ENCODE measurements around the gene STAB1. TPM values are rescaled to one million over a fixed set of nuclear protein-coding genes. Genes with fewer than 3 reads are reported as not detected.

Gene STAB1
- total RNA-seq, 1 donor from 2014 or later = 67.3 TPM

DNA sequence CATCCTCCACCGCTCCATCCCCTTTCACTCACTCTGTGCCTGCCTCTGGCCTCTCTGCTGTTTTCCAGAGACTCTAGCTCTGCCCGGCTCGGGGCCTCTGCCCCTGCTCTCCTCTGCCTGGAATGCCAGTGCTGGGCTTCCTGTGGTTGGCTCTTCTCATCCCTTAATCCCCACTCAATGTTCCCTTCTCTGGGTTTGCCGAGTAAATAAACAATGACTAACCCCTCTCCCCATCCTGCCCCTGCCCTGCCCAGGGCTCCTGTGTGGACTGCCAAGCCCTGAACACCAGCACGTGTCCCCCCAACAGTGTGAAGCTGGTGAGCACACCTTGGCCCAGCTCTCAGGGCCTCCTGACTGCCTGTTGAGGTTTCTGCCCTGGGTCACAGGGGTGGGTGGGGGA, 12.2 kb downstream of the STAB1 start:
- no peak overlapping the region for H3K4me3 ChIP-seq (ENCODE audit: low read length in 3 of 3)
- H3K27ac ChIP-seq (ENCODE audit: low read depth, low read length) = no peak overlapping the region
- no peaks in the 10 kb centered on the region for H3K9me3 ChIP-seq (ENCODE audit: control insufficient read depth in 3 of 3, low read length in 3 of 3)
- no peak overlapping the region for H3K9ac ChIP-seq (ENCODE audit: low read depth in 1 of 3, low read length in 3 of 3)
- no peaks in the 10 kb centered on the region for H3K4me1 ChIP-seq (ENCODE audit: control insufficient read depth in 3 of 3, insufficient read depth in 3 of 3, low read length in 3 of 3)
- H3K36me3 ChIP-seq (ENCODE audit: control insufficient read depth in 3 of 3, insufficient read depth in 3 of 3, low read length in 3 of 3) = peaks cover 0 to 6% (median 0%) of the 10 kb centered on the region in 3 donors
- no peaks in the 10 kb centered on the region for H3K27me3 ChIP-seq (ENCODE audit: control insufficient read depth in 3 of 3, insufficient read depth in 3 of 3, low read length in 3 of 3)

DNA sequence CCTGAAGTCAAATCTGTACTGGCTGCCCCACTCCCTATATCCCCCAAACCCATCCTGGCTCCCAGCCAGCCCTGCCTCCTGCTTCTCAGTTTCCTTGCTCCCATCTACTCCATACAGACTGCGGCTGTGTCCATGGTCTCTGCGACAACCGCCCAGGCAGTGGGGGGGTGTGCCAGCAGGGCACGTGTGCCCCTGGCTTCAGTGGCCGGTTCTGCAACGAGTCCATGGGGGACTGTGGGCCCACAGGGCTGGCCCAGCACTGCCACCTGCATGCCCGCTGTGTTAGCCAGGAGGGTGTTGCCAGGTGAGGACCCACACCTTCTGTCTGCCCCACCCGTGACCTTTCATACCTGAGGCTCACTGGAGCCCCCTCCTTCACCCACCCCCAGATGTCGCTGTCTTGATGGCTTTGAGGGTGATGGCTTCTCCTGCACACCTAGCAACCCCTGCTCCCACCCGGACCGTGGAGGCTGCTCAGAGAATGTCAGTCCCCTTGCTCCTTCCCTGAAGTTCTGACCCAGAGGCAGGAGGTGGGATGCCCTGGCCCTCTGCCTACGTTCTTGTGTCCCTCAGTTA, 14.7 kb downstream of the STAB1 start:
- H3K27me3 ChIP-seq (ENCODE audit: control insufficient read depth in 3 of 3, insufficient read depth in 3 of 3, low read length in 3 of 3) = no peaks in the 10 kb centered on the region
- no peaks in the 10 kb centered on the region for H3K4me1 ChIP-seq (ENCODE audit: control insufficient read depth in 3 of 3, insufficient read depth in 3 of 3, low read length in 3 of 3)
- no peak overlapping the region for H3K9ac ChIP-seq (ENCODE audit: low read depth in 1 of 3, low read length in 3 of 3)
- H3K27ac ChIP-seq (ENCODE audit: low read depth, low read length) = no peak overlapping the region
- H3K36me3 ChIP-seq (ENCODE audit: control insufficient read depth in 3 of 3, insufficient read depth in 3 of 3, low read length in 3 of 3) = peaks cover 0 to 6% (median 0%) of the 10 kb centered on the region in 3 donors
- no peaks in the 10 kb centered on the region for H3K9me3 ChIP-seq (ENCODE audit: control insufficient read depth in 3 of 3, low read length in 3 of 3)
- H3K4me3 ChIP-seq (ENCODE audit: low read length in 3 of 3) = no peak overlapping the region

DNA sequence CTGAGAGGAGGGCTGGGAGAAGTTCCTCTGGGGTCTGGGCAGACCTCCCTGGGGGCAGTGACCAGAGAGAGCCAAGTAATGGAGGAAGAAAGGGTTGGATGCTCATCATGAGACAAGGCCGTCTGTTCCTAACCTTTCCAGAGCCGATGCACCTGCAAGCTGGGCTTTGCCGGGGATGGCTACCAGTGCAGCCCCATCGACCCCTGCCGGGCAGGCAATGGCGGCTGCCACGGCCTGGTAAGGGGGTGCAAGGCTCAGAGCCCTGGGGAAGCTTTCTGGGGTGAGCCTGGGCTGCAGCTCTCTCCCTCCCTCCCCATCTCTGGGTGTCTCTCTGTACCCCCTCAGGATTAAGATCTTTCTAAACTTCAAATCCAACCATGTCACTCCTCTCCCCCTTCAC, 16.4 kb downstream of the STAB1 start:
- no peaks in the 10 kb centered on the region for H3K9me3 ChIP-seq (ENCODE audit: control insufficient read depth in 3 of 3, low read length in 3 of 3)
- H3K27ac ChIP-seq (ENCODE audit: low read depth, low read length) = no peak overlapping the region
- no peak overlapping the region for H3K9ac ChIP-seq (ENCODE audit: low read depth in 1 of 3, low read length in 3 of 3)
- peaks cover 0 to 2% (median 0%) of the 10 kb centered on the region in 3 donors for H3K4me1 ChIP-seq (ENCODE audit: control insufficient read depth in 3 of 3, insufficient read depth in 3 of 3, low read length in 3 of 3)
- H3K27me3 ChIP-seq (ENCODE audit: control insufficient read depth in 3 of 3, insufficient read depth in 3 of 3, low read length in 3 of 3) = no peaks in the 10 kb centered on the region
- H3K4me3 ChIP-seq (ENCODE audit: low read length in 3 of 3) = no peak overlapping the region
- peaks cover 0 to 6% (median 0%) of the 10 kb centered on the region in 3 donors for H3K36me3 ChIP-seq (ENCODE audit: control insufficient read depth in 3 of 3, insufficient read depth in 3 of 3, low read length in 3 of 3)

DNA sequence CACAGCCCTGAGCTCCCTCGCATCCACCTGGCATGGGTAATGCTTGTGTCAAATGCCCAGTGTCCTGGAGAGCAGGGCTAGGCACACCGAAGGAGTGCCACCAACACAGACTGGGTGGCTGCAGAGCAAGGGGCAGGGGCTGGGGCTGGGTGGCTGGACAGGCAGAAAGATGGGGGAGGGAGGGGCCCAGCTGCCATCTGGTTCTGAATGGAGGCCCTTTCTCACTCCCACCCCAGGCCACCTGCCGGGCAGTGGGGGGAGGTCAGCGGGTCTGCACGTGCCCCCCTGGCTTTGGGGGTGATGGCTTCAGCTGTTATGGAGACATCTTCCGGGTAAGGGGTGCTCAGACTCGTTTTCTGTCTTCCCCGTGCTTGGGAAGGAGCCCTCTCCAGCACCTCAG, 17.0 kb downstream of the STAB1 start:
- Histone ChIP-seq H3K9ac (ENCODE audit: low read depth in 1 of 3, low read length in 3 of 3) (no peak overlapping the region), H3K4me1 (ENCODE audit: control insufficient read depth in 3 of 3, insufficient read depth in 3 of 3, low read length in 3 of 3) (peaks cover 0 to 2% (median 0%) of the 10 kb centered on the region in 3 donors), H3K27me3 (ENCODE audit: control insufficient read depth in 3 of 3, insufficient read depth in 3 of 3, low read length in 3 of 3) (no peaks in the 10 kb centered on the region), H3K27ac (ENCODE audit: low read depth, low read length) (no peak overlapping the region), H3K36me3 (ENCODE audit: control insufficient read depth in 3 of 3, insufficient read depth in 3 of 3, low read length in 3 of 3) (peaks cover 0 to 6% (median 0%) of the 10 kb centered on the region in 3 donors), H3K9me3 (ENCODE audit: control insufficient read depth in 3 of 3, low read length in 3 of 3) (no peaks in the 10 kb centered on the region), H3K4me3 (ENCODE audit: low read length in 3 of 3) (no peak overlapping the region)

DNA sequence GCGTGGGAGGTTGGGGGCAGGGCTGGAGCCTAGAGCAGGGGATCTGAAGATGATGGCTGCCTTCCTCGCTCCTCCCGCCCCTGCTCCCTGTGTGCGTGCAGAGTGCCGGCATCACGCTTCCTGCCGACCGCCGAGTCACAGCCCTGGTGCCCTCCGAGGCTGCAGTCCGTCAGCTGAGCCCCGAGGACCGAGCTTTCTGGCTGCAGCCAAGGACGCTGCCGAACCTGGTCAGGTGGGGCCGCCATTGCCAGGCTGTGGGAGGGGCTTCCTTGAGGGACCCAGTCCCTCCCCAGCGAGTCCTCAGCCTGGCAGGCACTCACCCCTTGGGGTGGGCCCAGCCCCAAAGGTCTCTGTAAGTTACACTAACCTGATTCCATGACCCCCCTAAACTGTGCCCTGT, 17.6 kb downstream of the STAB1 start:
- H3K36me3 ChIP-seq (ENCODE audit: control insufficient read depth in 3 of 3, insufficient read depth in 3 of 3, low read length in 3 of 3) = peaks cover 0 to 6% (median 0%) of the 10 kb centered on the region in 3 donors
- H3K27me3 ChIP-seq (ENCODE audit: control insufficient read depth in 3 of 3, insufficient read depth in 3 of 3, low read length in 3 of 3) = no peaks in the 10 kb centered on the region
- H3K27ac ChIP-seq (ENCODE audit: low read depth, low read length) = no peak overlapping the region
- H3K4me3 ChIP-seq (ENCODE audit: low read length in 3 of 3) = no peak overlapping the region
- no peaks in the 10 kb centered on the region for H3K9me3 ChIP-seq (ENCODE audit: control insufficient read depth in 3 of 3, low read length in 3 of 3)
- H3K9ac ChIP-seq (ENCODE audit: low read depth in 1 of 3, low read length in 3 of 3) = no peak overlapping the region
- H3K4me1 ChIP-seq (ENCODE audit: control insufficient read depth in 3 of 3, insufficient read depth in 3 of 3, low read length in 3 of 3) = peaks cover 0 to 2% (median 0%) of the 10 kb centered on the region in 3 donors

GRCh38 chr3:52513281-52513680, 18.1 kb downstream of the STAB1 start:
- no peaks in the 10 kb centered on the region for H3K9me3 ChIP-seq (ENCODE audit: control insufficient read depth in 3 of 3, low read length in 3 of 3)
- H3K27me3 ChIP-seq (ENCODE audit: control insufficient read depth in 3 of 3, insufficient read depth in 3 of 3, low read length in 3 of 3) = no peaks in the 10 kb centered on the region
- peaks cover 0 to 2% (median 0%) of the 10 kb centered on the region in 3 donors for H3K4me1 ChIP-seq (ENCODE audit: control insufficient read depth in 3 of 3, insufficient read depth in 3 of 3, low read length in 3 of 3)
- H3K27ac ChIP-seq (ENCODE audit: low read depth, low read length) = no peak overlapping the region
- no peak overlapping the region for H3K9ac ChIP-seq (ENCODE audit: low read depth in 1 of 3, low read length in 3 of 3)
- H3K4me3 ChIP-seq (ENCODE audit: low read length in 3 of 3) = no peak overlapping the region
- peaks cover 0 to 2% (median 0%) of the 10 kb centered on the region in 3 donors for H3K36me3 ChIP-seq (ENCODE audit: control insufficient read depth in 3 of 3, insufficient read depth in 3 of 3, low read length in 3 of 3)

- Histone ChIP-seq H3K9me3 (ENCODE audit: control insufficient read depth in 3 of 3, low read length in 3 of 3) (no peaks in the 10 kb centered on the region), H3K4me1 (ENCODE audit: control insufficient read depth in 3 of 3, insufficient read depth in 3 of 3, low read length in 3 of 3) (peaks cover 0 to 4% (median 0%) of the 10 kb centered on the region in 3 donors), H3K4me3 (ENCODE audit: low read length in 3 of 3) (no peak overlapping the region), H3K27me3 (ENCODE audit: control insufficient read depth in 3 of 3, insufficient read depth in 3 of 3, low read length in 3 of 3) (no peaks in the 10 kb centered on the region), H3K27ac (ENCODE audit: low read depth, low read length) (no peak overlapping the region), H3K9ac (ENCODE audit: low read depth in 1 of 3, low read length in 3 of 3) (no peak overlapping the region), H3K36me3 (ENCODE audit: control insufficient read depth in 3 of 3, insufficient read depth in 3 of 3, low read length in 3 of 3) (peaks cover 0 to 2% (median 0%) of the 10 kb centered on the region in 3 donors)
Observed at GRCh38 chr3:52514576-52514975, 19.4 kb downstream of the STAB1 start.

DNA sequence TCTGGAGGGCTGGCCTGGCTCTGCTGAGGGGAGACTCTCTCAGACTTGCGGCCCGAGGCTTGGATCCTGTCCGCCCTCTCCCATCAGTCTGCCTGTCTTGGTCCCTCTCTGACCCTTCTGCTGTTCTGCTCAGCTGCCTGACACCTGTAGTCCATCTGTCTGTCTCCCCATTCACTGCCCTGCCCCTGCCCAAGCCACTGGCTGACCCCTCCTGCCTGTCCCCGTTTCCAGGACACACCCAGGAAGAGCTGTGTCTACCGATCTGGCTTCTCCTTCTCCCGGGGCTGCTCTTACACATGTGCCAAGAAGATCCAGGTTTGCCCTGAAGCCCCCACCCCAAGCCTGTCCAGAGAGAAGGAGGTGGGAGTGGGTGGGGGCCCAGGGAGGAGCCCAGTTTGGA, 20.1 kb downstream of the STAB1 start:
- Histone ChIP-seq H3K27me3 (ENCODE audit: control insufficient read depth in 3 of 3, insufficient read depth in 3 of 3, low read length in 3 of 3) (no peaks in the 10 kb centered on the region), H3K27ac (ENCODE audit: low read depth, low read length) (no peak overlapping the region), H3K4me3 (ENCODE audit: low read length in 3 of 3) (no peak overlapping the region), H3K4me1 (ENCODE audit: control insufficient read depth in 3 of 3, insufficient read depth in 3 of 3, low read length in 3 of 3) (peaks cover 0 to 4% (median 0%) of the 10 kb centered on the region in 3 donors), H3K9me3 (ENCODE audit: control insufficient read depth in 3 of 3, low read length in 3 of 3) (no peaks in the 10 kb centered on the region), H3K36me3 (ENCODE audit: control insufficient read depth in 3 of 3, insufficient read depth in 3 of 3, low read length in 3 of 3) (peaks cover 0 to 2% (median 0%) of the 10 kb centered on the region in 3 donors), H3K9ac (ENCODE audit: low read depth in 1 of 3, low read length in 3 of 3) (no peak overlapping the region)

- H3K9me3 ChIP-seq (ENCODE audit: control insufficient read depth in 3 of 3, low read length in 3 of 3) = no peaks in the 10 kb centered on the region
- no peak overlapping the region for H3K27ac ChIP-seq (ENCODE audit: low read depth, low read length)
- H3K36me3 ChIP-seq (ENCODE audit: control insufficient read depth in 3 of 3, insufficient read depth in 3 of 3, low read length in 3 of 3) = peaks cover 0 to 3% (median 2%) of the 10 kb centered on the region in 3 donors
- no peak overlapping the region for H3K9ac ChIP-seq (ENCODE audit: low read depth in 1 of 3, low read length in 3 of 3)
- peaks cover 0 to 4% (median 0%) of the 10 kb centered on the region in 3 donors for H3K4me1 ChIP-seq (ENCODE audit: control insufficient read depth in 3 of 3, insufficient read depth in 3 of 3, low read length in 3 of 3)
- H3K27me3 ChIP-seq (ENCODE audit: control insufficient read depth in 3 of 3, insufficient read depth in 3 of 3, low read length in 3 of 3) = no peaks in the 10 kb centered on the region
- no peak overlapping the region for H3K4me3 ChIP-seq (ENCODE audit: low read length in 3 of 3)
Observed at GRCh38 chr3:52516509-52517195, 21.5 kb downstream of the STAB1 start.

Data from skeletal muscle tissue (tissue), 4 donors.